GM23338 (cell line): Measurements from ENCODE around the gene TYROBP. TPM values are rescaled to one million over a fixed set of nuclear protein-coding genes. Genes with fewer than 3 reads are reported as not detected.

Experiments
- ATAC-seq: fragments of 200-7000 bp; cut with Tn5 transposase; 3 replicates; pipeline ENCODE4 v1.9.1; 2020
- DNase-seq: peaks from one replicate; pipeline ENCODE4 v3.0.0-alpha.2; 2015; ENCODE audit warnings: low spot score
- H2AFZ ChIP-seq: fragments of 200-600 bp; sonication (generic); 2 replicates; pipeline ENCODE4 v1.8.0; 2016; ENCODE audit warnings: antibody characterized with exemption, mild to moderate bottlenecking, moderate library complexity
- H3F3A ChIP-seq: fragments of 200-600 bp; sonication (generic); replicated peaks from 2 replicates; pipeline ENCODE4 v1.8.0; 2017; ENCODE audit warnings: antibody characterized with exemption, mixed run types, low read depth
- H3K27ac ChIP-seq: fragments of 200-600 bp; sonication (generic); 2 replicates; pipeline ENCODE4 v1.6.1; 2016; ENCODE audit warnings: low read depth
- H3K27me3 ChIP-seq: fragments of 200-600 bp; sonication (generic); 2 replicates; pipeline ENCODE4 v1.8.0; 2016; ENCODE audit warnings: mild to moderate bottlenecking, mixed run types, moderate library complexity; ENCODE audit not compliant: insufficient read depth
- H3K36me3 ChIP-seq: fragments of 200-600 bp; sonication (generic); 2 replicates; pipeline ENCODE4 v1.8.0; 2016; ENCODE audit warnings: mild to moderate bottlenecking; ENCODE audit not compliant: insufficient read depth
- H3K4me1 ChIP-seq: fragments of 200-600 bp; sonication (generic); 2 replicates; pipeline ENCODE4 v1.8.0; 2016; ENCODE audit warnings: mild to moderate bottlenecking, moderate library complexity; ENCODE audit not compliant: insufficient read depth
- H3K4me2 ChIP-seq: fragments of 200-600 bp; sonication (generic); 2 replicates; pipeline ENCODE4 v1.7.1; 2017; ENCODE audit warnings: mixed run types
- H3K4me3 ChIP-seq: fragments of 200-600 bp; sonication (generic); 2 replicates; pipeline ENCODE4 v1.6.1; 2016; ENCODE audit warnings: mixed run types
- H3K79me2 ChIP-seq: fragments of 200-600 bp; sonication (generic); replicated peaks from 2 replicates; pipeline ENCODE4 v1.8.0; 2017; ENCODE audit warnings: mild to moderate bottlenecking; ENCODE audit not compliant: insufficient read depth
- H3K9me2 ChIP-seq: fragments of 200-600 bp; sonication (generic); 2 replicates; pipeline ENCODE4 v1.8.0; 2017; ENCODE audit not compliant: insufficient read depth
- H4K20me1 ChIP-seq: fragments of 200-600 bp; sonication (generic); replicated peaks from 2 replicates; pipeline ENCODE4 v1.8.0; 2017; ENCODE audit warnings: mild to moderate bottlenecking; ENCODE audit not compliant: insufficient read depth
- H3K27ac Mint-ChIP-seq: 2 replicates; pipeline ENCODE4 v1.8.0; 2020; ENCODE audit warnings: inconsistent platforms, mild to moderate bottlenecking, moderate library complexity, mixed read lengths
- H3K27me3 Mint-ChIP-seq: 3 replicates; pipeline ENCODE4 v1.8.0; 2022; ENCODE audit warnings: low read depth, mild to moderate bottlenecking, moderate library complexity, mixed read lengths, inconsistent platforms; ENCODE audit not compliant: insufficient read depth, poor library complexity
- H3K36me3 Mint-ChIP-seq: 3 replicates; pipeline ENCODE4 v1.8.0; 2021; ENCODE audit warnings: low read depth, mild to moderate bottlenecking, inconsistent platforms, moderate library complexity, mixed read lengths
- H3K4me1 Mint-ChIP-seq: 3 replicates; pipeline ENCODE4 v1.8.0; 2020; ENCODE audit warnings: mild to moderate bottlenecking, inconsistent platforms, mixed read lengths
- H3K4me3 Mint-ChIP-seq: 3 replicates; pipeline ENCODE4 v1.8.0; 2021; ENCODE audit warnings: moderate library complexity, mild to moderate bottlenecking, inconsistent platforms, mixed read lengths
- H3K9me3 Mint-ChIP-seq: 3 replicates; pipeline ENCODE4 v1.8.0; 2020; ENCODE audit warnings: moderate library complexity, mild to moderate bottlenecking, inconsistent platforms, mixed read lengths
- CREB1 ChIP-seq: fragments of 250-450 bp; sonication (Bioruptor Pico); IDR thresholded peaks from 2 replicates; pipeline ENCODE4 v1.5.0; 2020; ENCODE audit warnings: low read depth, mild to moderate bottlenecking, moderate library complexity
- EZH2 ChIP-seq: fragments of 200-600 bp; sonication (generic); IDR thresholded peaks from one replicate; pipeline ENCODE4 v1.8.0; 2017; ENCODE audit warnings: antibody characterized with exemption, mild to moderate bottlenecking, low read depth; ENCODE audit not compliant: unreplicated experiment
- EZH2phosphoT487 ChIP-seq: fragments of 200-600 bp; sonication (generic); IDR thresholded peaks from one replicate; pipeline ENCODE4 v1.8.1; 2018; ENCODE audit warnings: antibody characterized with exemption; ENCODE audit not compliant: unreplicated experiment
- JUNB ChIP-seq: IDR thresholded peaks from one replicate; pipeline ENCODE4 v1.6.1; 2016; ENCODE audit warnings: antibody characterized with exemption; ENCODE audit not compliant: unreplicated experiment
- NANOG ChIP-seq: IDR thresholded peaks from 2 replicates; pipeline ENCODE4 v1.6.1; 2016; ENCODE audit warnings: antibody characterized with exemption, borderline replicate concordance
- POLR2AphosphoS5 ChIP-seq: IDR thresholded peaks from 2 replicates; pipeline ENCODE4 v1.6.1; 2016; ENCODE audit warnings: antibody characterized with exemption, low read depth
- REST ChIP-seq: IDR thresholded peaks from one replicate; pipeline ENCODE4 v1.6.1; 2018; ENCODE audit warnings: antibody characterized with exemption; ENCODE audit not compliant: unreplicated experiment
- STAT1 ChIP-seq: IDR thresholded peaks from one replicate; pipeline ENCODE4 v1.6.1; 2016; ENCODE audit warnings: antibody characterized with exemption; ENCODE audit not compliant: unreplicated experiment
- ZNF114 ChIP-seq: fragments of 250-450 bp; sonication (Bioruptor Pico); IDR thresholded peaks from 2 replicates; pipeline ENCODE4 v1.5.0; 2020; ENCODE audit warnings: mild to moderate bottlenecking, moderate library complexity
- ZNF331 ChIP-seq: fragments of 250-450 bp; sonication (Bioruptor Pico); IDR thresholded peaks from 2 replicates; pipeline ENCODE4 v1.5.0; 2020; ENCODE audit warnings: low read depth, mild to moderate bottlenecking, moderate library complexity
- polyA plus RNA-seq: library from polyadenylated mRNA; unstranded; fragments of >200 nt; fragmentation: Nextera tagmentation; extraction: Ambion mirVana; gene quantifications from 2 replicates; pipeline ENCODE4 v1.2.1, GENCODE V29; 2016
- total RNA-seq: library from RNA; depleted of rRNA; stranded (reverse); fragments of >200 nt; shearing (Covaris generic); gene quantifications from 2 replicates; pipeline ENCODE4 v1.2.3, GENCODE V29; 2014
- TF ChIP-seq, protein P1 (sequence below), 2 experiments: fragments of 200-600 bp in 1 of 2; sonication (generic) in 1 of 2; conservative IDR thresholded peaks; 2 replicates each; pipeline versions ENCODE4 v1.5.1 to v1.6.1; 2016 to 2017; ENCODE audit warnings: antibody characterized with exemption in 2 of 2, low read depth in 2 of 2, mild to moderate bottlenecking in 2 of 2, moderate library complexity in 1 of 2

TYROBP gene
- total and polyA plus RNA-seq, 2 experiments from 2014 or later, result not detected

GRCh38 chr19:35868823-35869326, 39.2 kb downstream of the TYROBP start (continued):
- TF ChIP-seq ZNF331 (CRISPR knock-in tag) (no peak), NANOG (no peak), EZH2 (no peak), STAT1 (no peak), CREB1 (no peak), REST (no peak), POLR2AphosphoS5 (no peak)
- TF ChIP-seq, protein P1, sequence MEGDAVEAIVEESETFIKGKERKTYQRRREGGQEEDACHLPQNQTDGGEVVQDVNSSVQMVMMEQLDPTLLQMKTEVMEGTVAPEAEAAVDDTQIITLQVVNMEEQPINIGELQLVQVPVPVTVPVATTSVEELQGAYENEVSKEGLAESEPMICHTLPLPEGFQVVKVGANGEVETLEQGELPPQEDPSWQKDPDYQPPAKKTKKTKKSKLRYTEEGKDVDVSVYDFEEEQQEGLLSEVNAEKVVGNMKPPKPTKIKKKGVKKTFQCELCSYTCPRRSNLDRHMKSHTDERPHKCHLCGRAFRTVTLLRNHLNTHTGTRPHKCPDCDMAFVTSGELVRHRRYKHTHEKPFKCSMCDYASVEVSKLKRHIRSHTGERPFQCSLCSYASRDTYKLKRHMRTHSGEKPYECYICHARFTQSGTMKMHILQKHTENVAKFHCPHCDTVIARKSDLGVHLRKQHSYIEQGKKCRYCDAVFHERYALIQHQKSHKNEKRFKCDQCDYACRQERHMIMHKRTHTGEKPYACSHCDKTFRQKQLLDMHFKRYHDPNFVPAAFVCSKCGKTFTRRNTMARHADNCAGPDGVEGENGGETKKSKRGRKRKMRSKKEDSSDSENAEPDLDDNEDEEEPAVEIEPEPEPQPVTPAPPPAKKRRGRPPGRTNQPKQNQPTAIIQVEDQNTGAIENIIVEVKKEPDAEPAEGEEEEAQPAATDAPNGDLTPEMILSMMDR (conservative IDR thresholded peaks at IDR 0.05; ENCODE audit: low read depth in 2 of 2), result no peak

GRCh38 chr19:35868172-35868822, 39.8 kb downstream of the TYROBP start, which contains the start of gene APLP1:
Gene APLP1, plus strand, starts transcription at chr19:35868574. Its CDS starts 63 bp downstream, at chr19:35868637.
- no peaks in the 10 kb centered on the region for H3K79me2 ChIP-seq
- peaks cover 15% of the 10 kb centered on the region; the same call in 1 of the 2 replicates for H3F3A ChIP-seq
- peak; percentile 24 for ATAC-seq
- Mint-ChIP-seq H3K36me3 (peaks cover 4% of the 10 kb centered on the region), H3K27ac (no peak within 1 kb of the TSS), H3K27me3 (peaks cover 40% of the 10 kb centered on the region), H3K4me3 (peak within 1 kb of the TSS; percentile 86), H3K4me1 (peaks cover 25% of the 10 kb centered on the region), H3K9me3 (no peaks in the 10 kb centered on the region; the same call in 2 of the 3 replicates)
- H3K4me2 ChIP-seq, result peak within 1 kb of the TSS; percentile 98
- peaks cover 12% of the 10 kb centered on the region for H3K4me1 ChIP-seq
- TF ChIP-seq EZH2phosphoT487 (no peak), JUNB (no peak), ZNF114 (no peak), ZNF331 (CRISPR knock-in tag) (no peak)
- TF ChIP-seq, protein P1 (conservative IDR thresholded peaks at IDR 0.05; ENCODE audit: low read depth in 2 of 2), result no peak
- H2AFZ ChIP-seq, result peak within 1 kb of the TSS; percentile 93
- H3K27me3 ChIP-seq, result peaks cover 16% of the 10 kb centered on the region
- H3K36me3 ChIP-seq, result no peaks in the 10 kb centered on the region
- no peaks in the 10 kb centered on the region for H3K9me2 ChIP-seq
- H3K27ac ChIP-seq, result no peak within 1 kb of the TSS
- no peaks in the 10 kb centered on the region for H4K20me1 ChIP-seq
- DNase-seq, result peak; percentile 65
- H3K4me3 ChIP-seq, result peak within 1 kb of the TSS; percentile 84
